C4-2B (cell line): Measurements from ENCODE around the gene ERLEC1.
"Not testable (repeated sequence)": the region's sequence is repeated elsewhere in the genome, so short reads cannot be mapped to it uniquely, and the experiment has no call there.

Experiments used
- H3K27ac ChIP-seq: fragments of 450-650 bp; 2 replicates; pipeline ENCODE4 v1.5.1; 2017
- ZFX ChIP-seq: fragments of 450-650 bp; IDR thresholded peaks from 2 replicates; pipeline ENCODE4 v1.6.1; 2017
- TF ChIP-seq, protein P1 (sequence below): fragments of 450-650 bp; conservative IDR thresholded peaks from 2 replicates; pipeline ENCODE4 v1.5.1; 2017; ENCODE audit warnings: mild to moderate bottlenecking

Gene ERLEC1

DNA sequence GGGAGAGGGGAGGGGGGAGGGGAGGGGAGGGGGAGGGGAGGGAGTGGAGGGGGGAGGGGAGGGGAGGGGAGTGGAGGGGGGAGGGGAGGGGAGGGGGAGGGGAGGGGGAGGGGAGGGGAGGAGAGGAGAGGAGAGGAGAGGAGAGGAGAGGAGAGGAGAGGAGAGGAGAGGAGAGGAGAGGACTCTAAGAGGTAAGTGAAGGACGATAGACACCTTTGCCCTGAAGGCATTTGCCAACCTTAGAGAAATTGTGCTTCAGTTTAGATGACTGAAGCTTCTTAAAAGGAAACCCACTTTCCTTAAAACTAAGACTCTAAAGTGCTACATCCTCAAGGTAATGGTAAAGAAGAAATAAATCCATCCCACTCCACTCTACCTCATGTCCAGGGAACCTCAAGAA, 53.7 kb downstream of the ERLEC1 start:
- no peak for TF ChIP-seq ZFX
- TF ChIP-seq, protein P1, sequence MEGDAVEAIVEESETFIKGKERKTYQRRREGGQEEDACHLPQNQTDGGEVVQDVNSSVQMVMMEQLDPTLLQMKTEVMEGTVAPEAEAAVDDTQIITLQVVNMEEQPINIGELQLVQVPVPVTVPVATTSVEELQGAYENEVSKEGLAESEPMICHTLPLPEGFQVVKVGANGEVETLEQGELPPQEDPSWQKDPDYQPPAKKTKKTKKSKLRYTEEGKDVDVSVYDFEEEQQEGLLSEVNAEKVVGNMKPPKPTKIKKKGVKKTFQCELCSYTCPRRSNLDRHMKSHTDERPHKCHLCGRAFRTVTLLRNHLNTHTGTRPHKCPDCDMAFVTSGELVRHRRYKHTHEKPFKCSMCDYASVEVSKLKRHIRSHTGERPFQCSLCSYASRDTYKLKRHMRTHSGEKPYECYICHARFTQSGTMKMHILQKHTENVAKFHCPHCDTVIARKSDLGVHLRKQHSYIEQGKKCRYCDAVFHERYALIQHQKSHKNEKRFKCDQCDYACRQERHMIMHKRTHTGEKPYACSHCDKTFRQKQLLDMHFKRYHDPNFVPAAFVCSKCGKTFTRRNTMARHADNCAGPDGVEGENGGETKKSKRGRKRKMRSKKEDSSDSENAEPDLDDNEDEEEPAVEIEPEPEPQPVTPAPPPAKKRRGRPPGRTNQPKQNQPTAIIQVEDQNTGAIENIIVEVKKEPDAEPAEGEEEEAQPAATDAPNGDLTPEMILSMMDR: no peak
- H3K27ac ChIP-seq: no peak overlapping the region

DNA sequence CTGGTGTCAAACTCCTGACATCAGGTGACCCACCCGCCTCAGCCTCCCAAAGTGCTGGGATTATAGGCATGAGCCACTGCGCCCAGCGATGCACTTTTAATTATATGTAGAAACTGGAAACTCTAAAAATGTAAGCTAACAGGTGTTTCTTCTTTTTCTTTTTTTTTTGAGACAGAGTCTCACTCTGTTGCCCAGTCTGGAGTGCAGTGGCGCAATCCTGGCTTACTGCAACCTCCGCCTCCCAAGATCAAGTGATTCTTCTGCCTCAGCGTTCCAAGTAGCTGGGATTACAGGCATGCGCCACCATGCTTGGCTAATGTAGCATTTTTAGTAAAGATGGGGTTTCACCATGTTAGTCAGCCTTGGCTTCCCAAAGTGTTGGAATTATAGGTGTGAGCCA, 54.8 kb downstream of the ERLEC1 start:
- not testable (repeated sequence) for H3K27ac ChIP-seq

DNA sequence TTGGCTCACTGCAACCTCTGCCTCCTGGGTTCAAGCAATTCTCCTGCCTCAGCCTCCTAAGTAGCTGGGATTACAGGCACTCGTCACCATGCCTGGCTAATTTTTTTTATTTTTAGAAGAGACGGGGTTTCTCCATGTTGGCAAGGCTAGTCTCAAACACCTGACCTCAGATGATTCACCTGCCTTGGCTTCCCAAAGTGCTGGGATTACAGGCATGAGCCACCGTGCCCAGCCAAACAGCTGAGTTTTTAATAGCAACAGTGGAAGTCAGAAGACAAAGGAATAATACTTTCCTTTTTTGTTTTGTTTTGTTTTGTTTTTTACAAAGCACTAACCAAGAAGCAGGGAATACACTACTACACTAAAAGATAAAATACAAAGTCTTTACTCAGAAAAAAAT, 56.0 kb downstream of the ERLEC1 start:
- H3K27ac ChIP-seq: no peak overlapping the region
- TF ChIP-seq, protein P1: no peak
- no peak for TF ChIP-seq ZFX

DNA sequence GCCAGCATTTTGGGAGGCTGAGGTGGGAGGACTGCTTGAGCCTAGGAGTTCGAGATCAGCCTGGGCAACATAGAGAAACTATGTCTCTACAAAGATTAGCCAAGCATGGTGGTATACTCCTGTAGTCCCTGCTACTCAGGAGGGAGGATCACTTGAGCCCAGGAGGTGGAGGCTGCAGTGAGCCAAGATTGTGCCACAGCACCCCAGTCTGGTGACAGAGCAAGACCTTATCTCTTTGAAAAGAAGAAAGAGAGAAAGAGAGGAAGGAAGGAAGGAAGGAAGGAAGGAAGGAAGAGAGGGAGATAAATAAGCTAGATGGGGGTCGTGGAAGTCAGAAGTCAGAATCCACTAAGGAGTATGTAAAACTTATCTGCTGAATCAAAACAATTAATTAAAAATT, 56.8 kb downstream of the ERLEC1 start:
- no peak overlapping the region for H3K27ac ChIP-seq
- TF ChIP-seq, protein P1: no peak
- no peak for TF ChIP-seq ZFX

DNA sequence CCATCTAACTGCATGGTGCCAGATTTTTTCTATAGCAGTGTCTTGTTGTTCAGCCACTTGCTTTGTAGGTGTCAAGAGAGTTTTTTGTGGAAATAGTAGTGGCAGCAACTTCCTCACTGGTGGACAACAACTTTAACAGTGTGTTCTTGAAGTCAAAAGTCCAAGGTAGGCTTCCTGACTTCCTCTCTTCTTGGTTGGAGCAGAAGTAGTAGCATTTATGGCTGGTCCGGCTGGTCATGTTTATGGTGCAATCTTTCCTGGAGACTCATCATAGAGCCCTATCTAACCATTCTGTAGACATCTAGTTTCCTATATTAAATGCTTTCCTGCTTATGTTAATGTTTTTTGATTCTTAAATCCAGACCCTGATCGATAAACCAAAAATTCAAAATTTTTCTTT, 61.2 kb downstream of the ERLEC1 start:
- TF ChIP-seq, protein P1: no peak
- TF ChIP-seq ZFX: no peak
- no peak overlapping the region for H3K27ac ChIP-seq

DNA sequence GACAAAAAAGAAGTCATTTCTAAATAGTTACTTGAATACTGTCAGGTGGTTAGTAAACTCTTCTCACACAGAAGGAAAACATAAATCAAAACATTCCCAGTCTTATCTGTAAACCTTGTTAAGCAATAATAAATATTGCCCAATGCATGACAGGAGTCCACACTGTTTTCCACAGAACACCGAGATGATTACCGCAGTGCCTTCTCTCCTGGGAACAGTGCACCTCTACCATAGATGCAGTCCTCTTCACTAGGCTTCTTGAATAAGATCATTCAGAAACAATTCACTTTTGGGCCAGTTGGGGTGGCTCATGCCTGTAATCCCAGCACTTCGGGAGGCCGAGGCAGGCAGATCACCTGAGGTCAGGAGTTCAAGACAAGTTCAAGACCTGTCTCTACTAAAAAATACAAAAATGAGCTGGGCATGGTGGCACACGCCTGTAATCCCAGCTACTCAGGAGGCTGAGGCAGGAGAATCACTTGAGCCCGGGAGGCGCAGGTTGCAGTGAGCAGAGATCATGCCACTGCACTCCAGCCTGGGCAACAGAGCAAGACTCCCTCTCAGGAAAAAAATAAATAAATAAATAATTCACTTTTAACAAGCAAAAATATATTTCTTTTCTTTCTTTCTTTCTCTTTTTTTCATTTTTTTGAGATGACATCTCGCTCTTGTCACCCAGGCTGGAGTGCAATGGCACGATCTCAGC, 64.4 kb downstream of the ERLEC1 start:
- not testable (repeated sequence) for H3K27ac ChIP-seq

DNA sequence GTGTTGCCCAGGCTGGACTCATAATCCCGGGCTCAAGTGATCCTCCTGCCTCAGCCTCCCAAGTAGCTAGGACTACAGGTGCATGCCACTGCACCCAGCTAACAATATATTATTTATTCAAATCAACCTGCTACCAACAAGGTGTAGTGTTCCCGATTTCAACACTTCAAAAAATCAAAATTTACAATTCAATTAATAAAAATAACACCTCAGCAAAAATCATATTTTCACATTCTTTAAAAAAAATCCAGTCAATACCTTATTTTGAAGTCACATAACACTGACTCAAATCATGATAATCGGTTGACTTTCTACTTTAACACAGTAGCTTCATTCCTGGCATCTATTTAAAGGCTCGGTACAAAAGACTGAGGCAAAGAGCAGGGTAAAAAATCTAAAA, 65.7 kb downstream of the ERLEC1 start:
- TF ChIP-seq, protein P1: no peak
- no peak for TF ChIP-seq ZFX
- H3K27ac ChIP-seq: no peak overlapping the region

DNA sequence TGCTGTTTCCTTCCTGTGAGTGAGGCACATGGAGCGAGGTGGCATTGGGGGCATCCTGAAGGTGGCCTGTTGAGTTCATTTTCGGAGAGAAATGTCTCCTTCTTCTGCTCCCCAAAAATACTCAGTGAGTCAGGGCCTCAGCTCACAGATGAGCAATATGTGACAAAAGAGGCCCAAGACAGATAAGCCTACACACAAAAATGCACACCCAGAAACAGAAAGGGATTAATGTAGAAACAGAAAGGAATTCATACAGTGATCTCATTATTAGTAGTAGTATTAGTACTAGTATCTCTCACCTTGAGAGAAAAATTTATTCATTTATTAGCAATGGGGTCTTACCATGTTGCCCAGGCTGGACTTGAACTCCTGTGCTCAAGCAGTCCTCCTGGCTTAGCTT, 67.8 kb downstream of the ERLEC1 start:
- no peak overlapping the region for H3K27ac ChIP-seq
- TF ChIP-seq, protein P1: no peak
- no peak for TF ChIP-seq ZFX
